Measurements from ENCODE around the gene ZNF562. TPM values are rescaled to one million over a fixed set of nuclear protein-coding genes. Genes with fewer than 3 reads are reported as not detected.
A peak's percentile ranks its signal among the peaks of the same experiment; 100 is the strongest.

ZNF562 gene
- total and polyA plus RNA-seq, 10 of the 15 experiments (the other 5 are each of a cell fraction or from before 2014, with no cell fraction given) = 5.2 to 21.1 (median 10.7) TPM

GRCh38 chr19:9621156-9622037 lies 53.5 kb downstream of the ZNF562 start, which contains the start of gene ZNF561 (continued):
- TF ChIP-seq ATF7 (IDR thresholded peaks at IDR 0.05; ENCODE audit: low read depth) (peak; percentile 99), FOS (IDR thresholded peaks at IDR 0.05; ENCODE audit: borderline replicate concordance, extremely low read depth, insufficient read length) (no peak), SREBF1 (IDR thresholded peaks at IDR 0.05; ENCODE audit: low read length) (peak; percentile 53)

GRCh38 chr19:9620842-9621155 lies 54.1 kb downstream of the ZNF562 start:
- SMC1A ChIA-PET (ENCODE audit: uncharacterized antibody, unreplicated experiment) = no interaction called here
- no peaks in the 10 kb centered on the region for H4K20me1 ChIP-seq (ENCODE audit: control insufficient read depth, insufficient read depth)
- H3K4me1 ChIP-seq (ENCODE audit: control insufficient read depth, insufficient read depth, low read length) = peaks cover 3% of the 10 kb centered on the region; the same call in 1 of the 2 replicates
- H3K79me2 ChIP-seq (ENCODE audit: control insufficient read depth, insufficient read depth, low read length) = peaks cover 18% of the 10 kb centered on the region
- CTCF ChIA-PET = interaction anchor here (1.3 kb wide), 1 partner anchor 176 kb away, joined by 5 read pairs; no protein-coding TSS in a partner anchor
- RAD21 ChIA-PET (ENCODE audit: unreplicated experiment) = no interaction called here
- intact Hi-C loops (cut with micrococcal nuclease; ENCODE audit: unreplicated experiment) (loop anchor here (1.0 kb wide), 1 partner anchor 484 kb away; no protein-coding TSS in a partner anchor), in situ Hi-C loops (cut with MboI) (loop anchor here (5.0 to 10.0 kb wide), 2 partner anchors 172 to 486 kb away; no protein-coding TSS in a partner anchor)
- DNase-seq (ENCODE audit: low read depth, low spot score) (no peak), ATAC-seq (peak; percentile 71), FAIRE-seq (no peak)
- H2AFZ ChIP-seq (ENCODE audit: control insufficient read depth, low read depth, low read length) = peak overlapping the region; percentile 95
- peaks cover 3 to 24% of the 10 kb centered on the region in 2 experiments for H3K36me3 ChIP-seq (ENCODE audit: control insufficient read depth in 2 of 2, insufficient read depth in 2 of 2, low read length in 1 of 2)
- H3K9me3 ChIP-seq (replicated peaks; ENCODE audit: control insufficient read depth, insufficient read depth, low read length) = peaks cover under 1% of the 10 kb centered on the region; the same call in 2 of the 3 replicates
- no peaks in the 10 kb centered on the region for H3K27me3 ChIP-seq (replicated peaks in 1 of 2; ENCODE audit: control insufficient read depth in 2 of 2, insufficient read depth in 2 of 2, low read length in 1 of 2)
- peak overlapping the region; percentile 94 for H3K9ac ChIP-seq (ENCODE audit: control insufficient read depth, insufficient read depth, low read length)
- H3K4me3 ChIP-seq = peak overlapping the region; percentile 87
- POLR2A ChIA-PET = no interaction called here
- no TSS peak for BruUV-seq (replicated peaks)
- peak overlapping the region; percentile 85 for H3K4me2 ChIP-seq (ENCODE audit: control insufficient read depth, insufficient read depth)
- WGBS (ENCODE audit: insufficient coverage, insufficient replicate concordance, low lambda C conversion rate, missing lambda C conversion rate) = under 1% methylated on average over 16 of the region's 16 CpGs
- peak overlapping the region; percentile 99 for H3K27ac ChIP-seq (ENCODE audit: control insufficient read depth, insufficient read depth)
- TF ChIP-seq, protein P1, sequence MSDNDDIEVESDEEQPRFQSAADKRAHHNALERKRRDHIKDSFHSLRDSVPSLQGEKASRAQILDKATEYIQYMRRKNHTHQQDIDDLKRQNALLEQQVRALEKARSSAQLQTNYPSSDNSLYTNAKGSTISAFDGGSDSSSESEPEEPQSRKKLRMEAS (IDR thresholded peaks at IDR 0.05; ENCODE audit: low read depth, low read length) = no peak
- TF ChIP-seq POLR2AphosphoS2 (IDR thresholded peaks at IDR 0.05; ENCODE audit: low read depth, low read length) = no peak
- no peak for TF ChIP-seq STAT3 (IDR thresholded peaks at IDR 0.05; ENCODE audit: low read depth, low read length)
- TF ChIP-seq SMARCA5 (IDR thresholded peaks at IDR 0.05) = no peak
- no peak for TF ChIP-seq CBFB (IDR thresholded peaks at IDR 0.05; ENCODE audit: low read depth)
- TF ChIP-seq E2F8 (IDR thresholded peaks at IDR 0.05; ENCODE audit: low read depth, partially characterized antibody) = no peak
- TF ChIP-seq BCL11A (IDR thresholded peaks at IDR 0.05; ENCODE audit: low read depth, low read length) = no peak
- TF ChIP-seq YBX1 (IDR thresholded peaks at IDR 0.05) = no peak
- TF ChIP-seq USF2 (IDR thresholded peaks at IDR 0.05; ENCODE audit: borderline replicate concordance, low read depth, low read length) = no peak
- peak; percentile 44; the same call in 1 of the 2 replicates for TF ChIP-seq DPF2 (IDR thresholded peaks at IDR 0.05)
- TF ChIP-seq NR2F1 (conservative IDR thresholded peaks at IDR 0.05) = peak; percentile 86
- no peak for TF ChIP-seq IRF4 (IDR thresholded peaks at IDR 0.05; ENCODE audit: low read depth, low read length)
- TF ChIP-seq, protein P2, sequence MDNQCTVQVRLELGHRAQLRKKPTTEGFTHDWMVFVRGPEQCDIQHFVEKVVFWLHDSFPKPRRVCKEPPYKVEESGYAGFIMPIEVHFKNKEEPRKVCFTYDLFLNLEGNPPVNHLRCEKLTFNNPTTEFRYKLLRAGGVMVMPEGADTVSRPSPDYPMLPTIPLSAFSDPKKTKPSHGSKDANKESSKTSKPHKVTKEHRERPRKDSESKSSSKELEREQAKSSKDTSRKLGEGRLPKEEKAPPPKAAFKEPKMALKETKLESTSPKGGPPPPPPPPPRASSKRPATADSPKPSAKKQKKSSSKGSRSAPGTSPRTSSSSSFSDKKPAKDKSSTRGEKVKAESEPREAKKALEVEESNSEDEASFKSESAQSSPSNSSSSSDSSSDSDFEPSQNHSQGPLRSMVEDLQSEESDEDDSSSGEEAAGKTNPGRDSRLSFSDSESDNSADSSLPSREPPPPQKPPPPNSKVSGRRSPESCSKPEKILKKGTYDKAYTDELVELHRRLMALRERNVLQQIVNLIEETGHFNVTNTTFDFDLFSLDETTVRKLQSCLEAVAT (IDR thresholded peaks at IDR 0.05) = no peak
